ENCODE measurements around the gene LRRC27.

DNA sequence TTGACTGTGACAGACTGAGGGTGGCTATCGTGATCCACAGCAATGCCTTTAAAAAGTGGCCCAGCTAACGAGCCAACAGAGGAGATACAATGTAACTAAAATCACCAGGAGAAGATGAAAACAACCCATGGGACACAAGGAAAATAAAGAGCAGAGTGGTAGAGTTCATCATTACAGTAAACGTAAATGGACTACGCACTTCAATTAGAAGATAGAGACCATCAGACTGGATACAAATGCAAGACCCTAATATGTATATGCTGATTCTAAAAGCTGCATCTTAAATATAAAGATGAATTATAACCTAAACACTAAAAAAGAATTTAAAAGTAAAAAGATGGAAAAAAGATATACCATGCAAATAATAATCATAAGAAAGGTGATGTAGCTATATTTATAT lies 17.7 kb upstream of the LRRC27 start:
- TF ChIP-seq, protein P1, sequence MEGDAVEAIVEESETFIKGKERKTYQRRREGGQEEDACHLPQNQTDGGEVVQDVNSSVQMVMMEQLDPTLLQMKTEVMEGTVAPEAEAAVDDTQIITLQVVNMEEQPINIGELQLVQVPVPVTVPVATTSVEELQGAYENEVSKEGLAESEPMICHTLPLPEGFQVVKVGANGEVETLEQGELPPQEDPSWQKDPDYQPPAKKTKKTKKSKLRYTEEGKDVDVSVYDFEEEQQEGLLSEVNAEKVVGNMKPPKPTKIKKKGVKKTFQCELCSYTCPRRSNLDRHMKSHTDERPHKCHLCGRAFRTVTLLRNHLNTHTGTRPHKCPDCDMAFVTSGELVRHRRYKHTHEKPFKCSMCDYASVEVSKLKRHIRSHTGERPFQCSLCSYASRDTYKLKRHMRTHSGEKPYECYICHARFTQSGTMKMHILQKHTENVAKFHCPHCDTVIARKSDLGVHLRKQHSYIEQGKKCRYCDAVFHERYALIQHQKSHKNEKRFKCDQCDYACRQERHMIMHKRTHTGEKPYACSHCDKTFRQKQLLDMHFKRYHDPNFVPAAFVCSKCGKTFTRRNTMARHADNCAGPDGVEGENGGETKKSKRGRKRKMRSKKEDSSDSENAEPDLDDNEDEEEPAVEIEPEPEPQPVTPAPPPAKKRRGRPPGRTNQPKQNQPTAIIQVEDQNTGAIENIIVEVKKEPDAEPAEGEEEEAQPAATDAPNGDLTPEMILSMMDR (IDR thresholded peaks at IDR 0.05): no peak
- no peak for TF ChIP-seq POLR2A (IDR thresholded peaks at IDR 0.05)

Data from adrenal gland (tissue), 5 donors.